ENCODE results near the gene KLHL29. TPM values are rescaled to one million over a fixed set of nuclear protein-coding genes. Genes with fewer than 3 reads are reported as not detected.

Gene KLHL29
- polyA plus RNA-seq, 1 of the 3 experiments (the other 2 are of a cell fraction), result 4.6 TPM

DNA sequence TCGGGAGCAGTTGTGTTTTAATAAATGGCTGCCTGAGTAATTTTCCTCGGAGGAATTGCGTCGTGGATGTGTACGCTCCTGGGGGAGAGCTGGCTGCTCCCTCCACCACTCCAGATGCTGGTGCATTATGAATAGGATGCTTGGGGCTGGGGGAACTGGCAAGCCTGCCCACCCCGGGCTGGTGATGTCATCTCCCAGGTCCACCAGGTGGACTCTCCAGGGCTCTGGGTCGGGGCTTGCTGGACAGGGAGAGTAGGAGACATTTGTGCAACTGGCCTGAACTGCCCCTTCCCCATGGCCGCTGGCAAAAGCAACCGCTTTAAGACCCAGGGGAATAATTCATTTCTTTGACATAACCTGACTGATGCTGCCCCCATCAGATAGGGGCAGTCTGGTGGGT lies 158.7 kb downstream of the KLHL29 start:
- Histone ChIP-seq H3K4me2 (no peak overlapping the region), H3K9ac (no peak overlapping the region), H3K27me3 (ENCODE audit: insufficient read depth) (no peaks in the 10 kb centered on the region), H3K36me3 (replicated peaks in 1 of 2; ENCODE audit: control insufficient read depth in 1 of 2, insufficient read depth in 2 of 2, low read length in 1 of 2) (no peaks in the 10 kb centered on the region), H3K79me2 (ENCODE audit: insufficient read depth) (no peaks in the 10 kb centered on the region), H3K4me1 (ENCODE audit: control insufficient read depth in 1 of 2, insufficient read depth in 2 of 2, low read depth in 1 of 2, low read length in 1 of 2) (peaks cover 29 to 68% of the 10 kb centered on the region in 2 experiments; a peak in 3 of 4 replicates), H3F3A (replicated peaks; ENCODE audit: insufficient read depth) (no peaks in the 10 kb centered on the region), H4K20me1 (ENCODE audit: insufficient read depth) (no peaks in the 10 kb centered on the region), H3K27ac (ENCODE audit: low read depth in 2 of 2, low read length in 1 of 2) (no peak overlapping the region), H3K9me2 (no peaks in the 10 kb centered on the region), H3K4me3 (ENCODE audit: low read depth in 2 of 2, low read length in 1 of 2) (no peak overlapping the region), H2AFZ (ENCODE audit: low read depth) (no peak overlapping the region), H3K9me3 (no peaks in the 10 kb centered on the region)
- POLR2A ChIA-PET, result no interaction called here
- CTCF ChIA-PET, result interaction anchor here (4.2 kb wide), 1 partner anchor 139 kb away, joined by 32 read pairs; no protein-coding TSS in a partner anchor
- TF ChIP-seq YY1 (IDR thresholded peaks at IDR 0.05; ENCODE audit: low read depth) (no peak), EZH2phosphoT487 (IDR thresholded peaks at IDR 0.05; ENCODE audit: borderline replicate concordance, low read depth) (no peak), RXRA (IDR thresholded peaks at IDR 0.05; ENCODE audit: borderline replicate concordance, low read depth) (no peak), GABPA (IDR thresholded peaks at IDR 0.05; ENCODE audit: low read depth) (no peak), MAX (IDR thresholded peaks at IDR 0.05; ENCODE audit: low read depth) (no peak), SIN3A (IDR thresholded peaks at IDR 0.05; ENCODE audit: borderline replicate concordance, low read depth, low read length) (no peak)
- no peak for DNase-seq
- WGBS (ENCODE audit: low lambda C conversion rate), result 93% methylated on average over 8 of the region's 9 CpGs

- Histone ChIP-seq H3K36me3 (replicated peaks in 1 of 2; ENCODE audit: control insufficient read depth in 1 of 2, insufficient read depth in 2 of 2, low read length in 1 of 2) (no peaks in the 10 kb centered on the region), H3K27ac (ENCODE audit: low read depth in 2 of 2, low read length in 1 of 2) (peak overlapping the region in 1 of 2 experiments; percentile 92; a peak in 2 of 4 replicates), H3K27me3 (ENCODE audit: insufficient read depth) (no peaks in the 10 kb centered on the region), H3K79me2 (ENCODE audit: insufficient read depth) (no peaks in the 10 kb centered on the region), H3F3A (replicated peaks; ENCODE audit: insufficient read depth) (no peaks in the 10 kb centered on the region), H3K9me2 (no peaks in the 10 kb centered on the region), H2AFZ (ENCODE audit: low read depth) (no peak overlapping the region), H3K9me3 (no peaks in the 10 kb centered on the region), H3K4me2 (peak overlapping the region; percentile 24; the same call in 1 of the 2 replicates), H3K4me1 (ENCODE audit: control insufficient read depth in 1 of 2, insufficient read depth in 2 of 2, low read depth in 1 of 2, low read length in 1 of 2) (peaks cover 39 to 78% of the 10 kb centered on the region in 2 experiments; a peak in 3 of 4 replicates), H4K20me1 (ENCODE audit: insufficient read depth) (no peaks in the 10 kb centered on the region), H3K9ac (no peak overlapping the region), H3K4me3 (ENCODE audit: low read depth in 2 of 2, low read length in 1 of 2) (no peak overlapping the region)
- ChIA-PET CTCF (interaction anchor here (0.5 to 4.2 kb wide), 12 partner anchors 10 to 744 kb away, joined by 3 to 32 read pairs (median 4); no protein-coding TSS in a partner anchor), POLR2A (interaction anchor here (1.0 to 1.3 kb wide), 2 partner anchors 91 to 141 kb away, joined by 4 read pairs; no protein-coding TSS in a partner anchor)
- 86% methylated on average over 10 of the region's 10 CpGs for WGBS (ENCODE audit: low lambda C conversion rate)
- no peak for TF ChIP-seq FOXJ3 (CRISPR knock-in tag; IDR thresholded peaks at IDR 0.05)
- TF ChIP-seq PBX3 (IDR thresholded peaks at IDR 0.05), result no peak
- TF ChIP-seq JUND (IDR thresholded peaks at IDR 0.05), result no peak
- no peak for TF ChIP-seq RFX5 (IDR thresholded peaks at IDR 0.05; ENCODE audit: low read length)
- no peak for TF ChIP-seq USF2 (IDR thresholded peaks at IDR 0.05; ENCODE audit: borderline replicate concordance, low read depth, low read length)
- TF ChIP-seq ELF1 (IDR thresholded peaks at IDR 0.05), result no peak
- no peak for TF ChIP-seq EZH2phosphoT487 (IDR thresholded peaks at IDR 0.05; ENCODE audit: borderline replicate concordance, low read depth)
- TF ChIP-seq TEAD4 (IDR thresholded peaks at IDR 0.05; ENCODE audit: borderline replicate concordance, insufficient read depth), result no peak
- no peak for DNase-seq
These were observed 159.8 kb downstream of the KLHL29 start for GRCh38 chr2:23544589-23545295.

Measured in SK-N-SH (cell line).